Measurements from ENCODE around the gene TBCEL.

TBCEL gene, protein sequence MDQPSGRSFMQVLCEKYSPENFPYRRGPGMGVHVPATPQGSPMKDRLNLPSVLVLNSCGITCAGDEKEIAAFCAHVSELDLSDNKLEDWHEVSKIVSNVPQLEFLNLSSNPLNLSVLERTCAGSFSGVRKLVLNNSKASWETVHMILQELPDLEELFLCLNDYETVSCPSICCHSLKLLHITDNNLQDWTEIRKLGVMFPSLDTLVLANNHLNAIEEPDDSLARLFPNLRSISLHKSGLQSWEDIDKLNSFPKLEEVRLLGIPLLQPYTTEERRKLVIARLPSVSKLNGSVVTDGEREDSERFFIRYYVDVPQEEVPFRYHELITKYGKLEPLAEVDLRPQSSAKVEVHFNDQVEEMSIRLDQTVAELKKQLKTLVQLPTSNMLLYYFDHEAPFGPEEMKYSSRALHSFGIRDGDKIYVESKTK

DNA sequence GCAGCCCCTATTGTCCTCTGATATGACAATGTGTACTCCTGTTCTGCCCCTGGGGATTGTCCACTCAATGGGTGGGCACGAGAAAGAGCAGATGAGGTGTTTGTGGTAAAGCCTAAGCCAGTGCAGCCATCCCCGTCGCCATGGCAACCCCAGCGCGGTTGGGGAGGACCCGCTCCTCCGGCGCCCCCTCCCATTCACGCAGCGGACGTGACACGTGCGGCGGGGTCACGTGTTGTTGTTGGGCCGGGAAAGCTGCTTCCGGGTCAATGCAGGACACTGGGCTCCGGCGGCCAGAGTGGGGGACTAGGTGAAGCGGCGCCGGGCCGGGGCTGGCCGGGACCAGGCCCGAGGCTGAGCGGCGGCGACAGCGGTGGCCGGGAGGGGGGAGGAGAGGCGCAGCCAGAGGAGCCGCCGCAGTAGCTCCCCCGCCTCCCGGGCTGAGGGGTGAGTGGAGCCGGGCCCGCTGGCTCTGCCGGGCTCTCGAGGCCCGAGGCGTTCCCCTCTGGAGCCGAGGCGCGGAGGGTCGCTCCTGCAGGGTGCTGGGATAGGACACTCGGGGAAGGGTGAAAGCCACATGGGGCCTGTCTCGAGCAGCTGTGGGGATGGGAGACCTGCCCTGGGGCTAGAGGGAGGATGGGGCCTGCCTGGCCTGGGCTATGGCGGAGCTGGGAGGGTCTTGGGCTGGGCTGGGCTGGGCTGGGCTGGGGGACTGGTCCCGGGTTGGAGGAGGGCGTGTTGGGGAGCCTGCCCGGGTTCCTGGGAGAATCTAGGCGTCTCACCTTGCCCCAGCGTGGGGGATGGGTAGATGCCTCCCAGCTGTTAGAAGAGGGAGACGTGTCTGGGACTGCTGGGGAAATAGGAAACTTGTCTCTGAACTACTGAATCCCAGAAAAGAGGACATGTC, at the start of gene TBCEL:
Gene TBCEL (plus strand): TSS at position 255 of the 904 bp plus-strand sequence. CDS start 21,589 bp downstream, outside the sequence.
- H3K4me3 ChIP-seq (ENCODE audit: low read depth, low read length), result peak within 1 kb of the TSS; percentile 98
- TF ChIP-seq, protein P1, sequence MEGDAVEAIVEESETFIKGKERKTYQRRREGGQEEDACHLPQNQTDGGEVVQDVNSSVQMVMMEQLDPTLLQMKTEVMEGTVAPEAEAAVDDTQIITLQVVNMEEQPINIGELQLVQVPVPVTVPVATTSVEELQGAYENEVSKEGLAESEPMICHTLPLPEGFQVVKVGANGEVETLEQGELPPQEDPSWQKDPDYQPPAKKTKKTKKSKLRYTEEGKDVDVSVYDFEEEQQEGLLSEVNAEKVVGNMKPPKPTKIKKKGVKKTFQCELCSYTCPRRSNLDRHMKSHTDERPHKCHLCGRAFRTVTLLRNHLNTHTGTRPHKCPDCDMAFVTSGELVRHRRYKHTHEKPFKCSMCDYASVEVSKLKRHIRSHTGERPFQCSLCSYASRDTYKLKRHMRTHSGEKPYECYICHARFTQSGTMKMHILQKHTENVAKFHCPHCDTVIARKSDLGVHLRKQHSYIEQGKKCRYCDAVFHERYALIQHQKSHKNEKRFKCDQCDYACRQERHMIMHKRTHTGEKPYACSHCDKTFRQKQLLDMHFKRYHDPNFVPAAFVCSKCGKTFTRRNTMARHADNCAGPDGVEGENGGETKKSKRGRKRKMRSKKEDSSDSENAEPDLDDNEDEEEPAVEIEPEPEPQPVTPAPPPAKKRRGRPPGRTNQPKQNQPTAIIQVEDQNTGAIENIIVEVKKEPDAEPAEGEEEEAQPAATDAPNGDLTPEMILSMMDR (IDR thresholded peaks at IDR 0.05; ENCODE audit: low read depth, low read length, missing control alignments), result no peak
- DNase-seq (ENCODE audit: low read depth), result peak; percentile 62

DNA sequence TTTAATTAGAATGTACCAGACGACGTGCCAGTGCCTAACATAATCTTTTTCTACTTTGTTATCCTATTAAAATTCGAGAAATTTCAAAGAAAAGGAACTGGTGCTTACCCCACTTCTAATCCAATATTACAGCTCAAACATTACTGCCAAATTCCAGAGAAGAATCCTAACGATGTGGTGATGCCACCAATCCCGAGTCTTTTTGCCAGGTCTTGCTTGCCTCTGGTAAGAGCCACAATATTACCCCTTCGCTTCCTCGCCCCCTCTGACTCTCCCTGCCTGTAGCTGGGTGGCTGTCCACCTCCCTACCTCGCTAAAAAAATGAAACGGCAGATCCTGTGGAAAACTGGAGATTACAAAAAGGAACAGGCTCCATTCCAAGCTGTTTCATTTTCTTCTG, 49.4 kb upstream of the TBCEL start:
- TF ChIP-seq, protein P1 (IDR thresholded peaks at IDR 0.05; ENCODE audit: low read depth, low read length, missing control alignments), result no peak
- no peak for DNase-seq (ENCODE audit: low read depth)
- H3K4me3 ChIP-seq (ENCODE audit: low read depth, low read length), result no peak overlapping the region

DNA sequence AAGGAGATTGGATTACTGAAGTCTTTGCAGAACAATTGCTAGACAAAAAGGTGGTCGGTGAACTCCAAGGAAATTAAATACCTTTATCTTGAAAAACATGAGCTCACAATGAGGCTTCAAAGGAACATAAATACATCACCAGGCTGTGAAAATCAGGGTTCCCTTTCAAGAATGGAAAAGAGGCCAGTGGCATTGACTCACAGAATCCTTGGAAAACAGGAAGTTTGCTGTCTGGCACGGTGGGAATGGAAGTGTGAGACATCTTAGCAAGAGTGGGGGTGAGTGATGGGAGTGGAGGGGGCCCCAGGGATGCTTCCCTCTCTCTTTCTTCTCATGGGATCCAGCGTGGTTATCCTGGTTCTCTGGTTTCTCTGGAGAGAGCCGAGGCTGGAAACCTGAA, 48.9 kb upstream of the TBCEL start:
- TF ChIP-seq, protein P1 (IDR thresholded peaks at IDR 0.05; ENCODE audit: low read depth, low read length, missing control alignments), result no peak
- H3K4me3 ChIP-seq (ENCODE audit: low read depth, low read length), result no peak overlapping the region
- no peak for DNase-seq (ENCODE audit: low read depth)

- TF ChIP-seq, protein P1 (IDR thresholded peaks at IDR 0.05; ENCODE audit: low read depth, low read length, missing control alignments), result no peak
- DNase-seq (ENCODE audit: low read depth), result no peak
- no peak overlapping the region for H3K4me3 ChIP-seq (ENCODE audit: low read depth, low read length)
Observed at GRCh38 chr11:120977266-120978137, 46.4 kb upstream of the TBCEL start.

GRCh38 chr11:120978701-120979100, 45.2 kb upstream of the TBCEL start:
- H3K4me3 ChIP-seq (ENCODE audit: low read depth, low read length), result no peak overlapping the region
- TF ChIP-seq, protein P1 (IDR thresholded peaks at IDR 0.05; ENCODE audit: low read depth, low read length, missing control alignments), result no peak
- DNase-seq (ENCODE audit: low read depth), result no peak
